Activated T-helper 2 cell treated with anti-CD3 and anti-CD28 coated beads, Interferon-gamma antibody, Interleukin-2, Interleukin-4, amounts not matched to agents 10 μg/mL and 5 μg/mL and 100 μg/mL, durations not matched to agents 14 hours and 24 hours and 36 hours (primary cell): Measurements from ENCODE around the gene PTPRN2. TPM values are rescaled to one million over a fixed set of nuclear protein-coding genes. Genes with fewer than 3 reads are reported as not detected.

Experiments used
- DNase-seq: peaks from one replicate; pipeline ENCODE4 v3.0.0; 2021; ENCODE audit warnings: low spot score
- H3K27ac Mint-ChIP-seq: one replicate; pipeline ENCODE4 v1.8.0; 2021; ENCODE audit warnings: mixed read lengths
- H3K27me3 Mint-ChIP-seq: one replicate; pipeline ENCODE4 v1.8.0; 2021; ENCODE audit warnings: low read depth, mixed read lengths
- H3K36me3 Mint-ChIP-seq: one replicate; pipeline ENCODE4 v1.8.0; 2021; ENCODE audit warnings: low read depth, mixed read lengths
- H3K4me1 Mint-ChIP-seq: one replicate; pipeline ENCODE4 v1.8.0; 2021; ENCODE audit warnings: low read depth, mixed read lengths
- H3K4me3 Mint-ChIP-seq: one replicate; pipeline ENCODE4 v1.8.0; 2021; ENCODE audit warnings: low read depth, mild to moderate bottlenecking, moderate library complexity, mixed read lengths
- H3K9me3 Mint-ChIP-seq: one replicate; pipeline ENCODE4 v1.8.0; 2021; ENCODE audit warnings: mixed read lengths
- intact Hi-C: fragments of 100-400 bp; cut with micrococcal nuclease; formaldehyde crosslinking; loops from one replicate; pipeline ENCODE4 v1.15.1; 2023
- total RNA-seq: library from RNA; stranded (reverse); gene quantifications from 2 replicates; pipeline ENCODE4 v1.2.3, GENCODE V29; 2022

Gene PTPRN2
- total RNA-seq, 1 donor from 2014 or later: 1.3 TPM

- H3K36me3 Mint-ChIP-seq: no peaks in the 10 kb centered on the region
- H3K27ac Mint-ChIP-seq: no peak overlapping the region
- H3K4me3 Mint-ChIP-seq: no peak overlapping the region
- H3K4me1 Mint-ChIP-seq: no peaks in the 10 kb centered on the region
- intact Hi-C loops: no loop called here
- no peaks in the 10 kb centered on the region for H3K9me3 Mint-ChIP-seq
- peaks cover 3% of the 10 kb centered on the region for H3K27me3 Mint-ChIP-seq
- DNase-seq: no peak
Observed at GRCh38 chr7:157723205-157723604, 864.4 kb downstream of the PTPRN2 start.

GRCh38 chr7:157722137-157723060 is 865.2 kb downstream of the PTPRN2 start:
- no peaks in the 10 kb centered on the region for H3K36me3 Mint-ChIP-seq
- peaks cover 3% of the 10 kb centered on the region for H3K27me3 Mint-ChIP-seq
- intact Hi-C loops: no loop called here
- no peak overlapping the region for H3K27ac Mint-ChIP-seq
- H3K4me3 Mint-ChIP-seq: no peak overlapping the region
- DNase-seq: no peak
- no peaks in the 10 kb centered on the region for H3K9me3 Mint-ChIP-seq
- H3K4me1 Mint-ChIP-seq: no peaks in the 10 kb centered on the region

- Mint-ChIP-seq H3K4me1 (no peaks in the 10 kb centered on the region), H3K27ac (no peak overlapping the region), H3K9me3 (no peaks in the 10 kb centered on the region), H3K27me3 (peaks cover 3% of the 10 kb centered on the region), H3K36me3 (no peaks in the 10 kb centered on the region), H3K4me3 (no peak overlapping the region)
- DNase-seq: no peak
- intact Hi-C loops: no loop called here
Observed at GRCh38 chr7:157721468-157722136, 866.0 kb downstream of the PTPRN2 start.

GRCh38 chr7:157719705-157720655 is 867.6 kb downstream of the PTPRN2 start:
- H3K27me3 Mint-ChIP-seq: peaks cover 3% of the 10 kb centered on the region
- H3K36me3 Mint-ChIP-seq: no peaks in the 10 kb centered on the region
- no peak for DNase-seq
- intact Hi-C loops: no loop called here
- H3K4me3 Mint-ChIP-seq: no peak overlapping the region
- H3K4me1 Mint-ChIP-seq: no peaks in the 10 kb centered on the region
- H3K9me3 Mint-ChIP-seq: no peaks in the 10 kb centered on the region
- no peak overlapping the region for H3K27ac Mint-ChIP-seq

- DNase-seq: no peak
- H3K27ac Mint-ChIP-seq: no peak overlapping the region
- H3K4me1 Mint-ChIP-seq: no peaks in the 10 kb centered on the region
- H3K4me3 Mint-ChIP-seq: no peak overlapping the region
- no peaks in the 10 kb centered on the region for H3K9me3 Mint-ChIP-seq
- peaks cover 3% of the 10 kb centered on the region for H3K27me3 Mint-ChIP-seq
- no peaks in the 10 kb centered on the region for H3K36me3 Mint-ChIP-seq
- intact Hi-C loops: no loop called here
Observed at GRCh38 chr7:157719008-157719682, 868.5 kb downstream of the PTPRN2 start.

- Mint-ChIP-seq H3K9me3 (no peaks in the 10 kb centered on the region), H3K4me3 (no peak overlapping the region), H3K27ac (no peak overlapping the region), H3K4me1 (no peaks in the 10 kb centered on the region), H3K36me3 (no peaks in the 10 kb centered on the region), H3K27me3 (no peaks in the 10 kb centered on the region)
- no peak for DNase-seq
- intact Hi-C loops: no loop called here
Observed at GRCh38 chr7:157718303-157719007, 869.2 kb downstream of the PTPRN2 start.

GRCh38 chr7:157717211-157718174 is 870.1 kb downstream of the PTPRN2 start:
- no peaks in the 10 kb centered on the region for H3K9me3 Mint-ChIP-seq
- H3K27me3 Mint-ChIP-seq: no peaks in the 10 kb centered on the region
- intact Hi-C loops: no loop called here
- DNase-seq: no peak
- H3K36me3 Mint-ChIP-seq: no peaks in the 10 kb centered on the region
- no peak overlapping the region for H3K4me3 Mint-ChIP-seq
- no peaks in the 10 kb centered on the region for H3K4me1 Mint-ChIP-seq
- no peak overlapping the region for H3K27ac Mint-ChIP-seq

- no peaks in the 10 kb centered on the region for H3K4me1 Mint-ChIP-seq
- no peaks in the 10 kb centered on the region for H3K27me3 Mint-ChIP-seq
- intact Hi-C loops: no loop called here
- H3K36me3 Mint-ChIP-seq: no peaks in the 10 kb centered on the region
- H3K4me3 Mint-ChIP-seq: no peak overlapping the region
- no peak overlapping the region for H3K27ac Mint-ChIP-seq
- no peaks in the 10 kb centered on the region for H3K9me3 Mint-ChIP-seq
- DNase-seq: no peak
Observed at GRCh38 chr7:157715938-157716280, 871.7 kb downstream of the PTPRN2 start.

GRCh38 chr7:157715071-157715937 is 872.3 kb downstream of the PTPRN2 start:
- no peaks in the 10 kb centered on the region for H3K27me3 Mint-ChIP-seq
- no peak for DNase-seq
- no peak overlapping the region for H3K4me3 Mint-ChIP-seq
- H3K36me3 Mint-ChIP-seq: no peaks in the 10 kb centered on the region
- H3K9me3 Mint-ChIP-seq: no peaks in the 10 kb centered on the region
- H3K27ac Mint-ChIP-seq: no peak overlapping the region
- intact Hi-C loops: no loop called here
- H3K4me1 Mint-ChIP-seq: no peaks in the 10 kb centered on the region

- H3K9me3 Mint-ChIP-seq: no peaks in the 10 kb centered on the region
- no peak overlapping the region for H3K27ac Mint-ChIP-seq
- no peaks in the 10 kb centered on the region for H3K4me1 Mint-ChIP-seq
- H3K4me3 Mint-ChIP-seq: no peak overlapping the region
- no peaks in the 10 kb centered on the region for H3K27me3 Mint-ChIP-seq
- no peaks in the 10 kb centered on the region for H3K36me3 Mint-ChIP-seq
- no peak for DNase-seq
- intact Hi-C loops: no loop called here
Observed at GRCh38 chr7:157714166-157715070, 873.2 kb downstream of the PTPRN2 start.
